NOMO-1 treated with DMSO at 0.1 percent for 48 hours (cell line): ENCODE measurements around the gene CCDC117.

Source experiments
- DNase-seq: peaks from one replicate; lab custom pipeline; 2025; ENCODE audit not compliant: unreplicated experiment; lab: John Stamatoyannopoulos, UW

CCDC117 gene

DNA sequence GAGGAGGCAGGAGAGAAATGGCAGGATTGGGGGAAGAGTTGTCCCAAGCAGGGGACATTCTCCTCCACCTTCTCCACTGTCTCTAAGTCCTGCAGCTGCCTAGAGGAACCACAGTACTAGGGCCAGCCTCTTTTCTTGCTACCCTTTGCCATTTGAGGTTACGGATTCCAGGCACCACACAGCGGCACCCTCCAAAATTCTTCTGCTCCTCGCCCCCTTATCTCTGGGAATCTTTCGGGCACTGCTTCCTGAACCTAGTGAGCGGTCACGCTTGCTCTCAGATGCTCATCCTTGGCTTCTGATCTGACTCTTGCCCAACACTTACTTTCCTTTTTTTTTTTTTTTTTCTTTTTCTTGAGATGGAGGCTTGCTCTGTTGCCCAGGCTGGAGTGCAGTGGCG lies 54.4 kb downstream of the CCDC117 start:
- no peak for DNase-seq

DNA sequence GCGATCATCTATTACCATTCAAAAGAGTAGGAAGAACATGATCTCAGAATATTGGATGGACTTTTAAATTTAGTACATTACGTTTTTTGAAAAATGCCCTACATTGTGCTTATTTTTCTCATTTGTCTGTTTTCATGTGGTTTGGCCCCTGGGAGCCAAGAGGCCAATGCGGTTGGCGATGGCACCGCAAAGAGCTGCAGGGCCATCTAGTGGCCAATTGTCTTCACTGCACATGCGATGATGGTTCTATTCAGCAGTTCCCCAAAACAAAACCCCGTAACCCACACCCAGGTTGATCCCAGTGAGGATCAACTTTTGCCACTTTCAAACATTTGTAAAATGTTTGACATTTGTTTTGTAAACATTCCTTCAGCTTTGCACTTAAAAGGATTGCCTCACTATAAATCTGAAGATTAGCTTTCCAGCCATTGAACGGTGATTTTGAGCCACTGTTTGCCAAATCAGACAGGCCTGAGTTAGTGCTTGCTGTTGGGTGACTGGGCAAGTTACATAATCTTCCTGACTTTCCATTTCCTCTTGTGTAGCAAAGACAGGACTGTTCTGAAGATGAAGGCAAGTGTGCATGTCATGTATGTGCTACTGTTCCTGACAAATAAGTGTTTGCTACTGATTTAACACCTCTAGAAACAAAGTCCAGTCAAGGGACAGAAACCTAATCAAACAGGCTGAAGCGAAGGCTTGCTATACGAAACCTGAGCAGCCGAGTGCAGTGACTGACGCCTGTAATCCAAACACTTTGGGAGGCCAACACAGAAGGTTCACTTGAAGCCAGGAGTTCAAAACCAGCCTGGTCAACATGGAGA lies 57.1 kb downstream of the CCDC117 start:
- peak; percentile 75 for DNase-seq

- DNase-seq = no peak
These were observed 57.9 kb downstream of the CCDC117 start for GRCh38 chr22:28830441-28830840.

DNA sequence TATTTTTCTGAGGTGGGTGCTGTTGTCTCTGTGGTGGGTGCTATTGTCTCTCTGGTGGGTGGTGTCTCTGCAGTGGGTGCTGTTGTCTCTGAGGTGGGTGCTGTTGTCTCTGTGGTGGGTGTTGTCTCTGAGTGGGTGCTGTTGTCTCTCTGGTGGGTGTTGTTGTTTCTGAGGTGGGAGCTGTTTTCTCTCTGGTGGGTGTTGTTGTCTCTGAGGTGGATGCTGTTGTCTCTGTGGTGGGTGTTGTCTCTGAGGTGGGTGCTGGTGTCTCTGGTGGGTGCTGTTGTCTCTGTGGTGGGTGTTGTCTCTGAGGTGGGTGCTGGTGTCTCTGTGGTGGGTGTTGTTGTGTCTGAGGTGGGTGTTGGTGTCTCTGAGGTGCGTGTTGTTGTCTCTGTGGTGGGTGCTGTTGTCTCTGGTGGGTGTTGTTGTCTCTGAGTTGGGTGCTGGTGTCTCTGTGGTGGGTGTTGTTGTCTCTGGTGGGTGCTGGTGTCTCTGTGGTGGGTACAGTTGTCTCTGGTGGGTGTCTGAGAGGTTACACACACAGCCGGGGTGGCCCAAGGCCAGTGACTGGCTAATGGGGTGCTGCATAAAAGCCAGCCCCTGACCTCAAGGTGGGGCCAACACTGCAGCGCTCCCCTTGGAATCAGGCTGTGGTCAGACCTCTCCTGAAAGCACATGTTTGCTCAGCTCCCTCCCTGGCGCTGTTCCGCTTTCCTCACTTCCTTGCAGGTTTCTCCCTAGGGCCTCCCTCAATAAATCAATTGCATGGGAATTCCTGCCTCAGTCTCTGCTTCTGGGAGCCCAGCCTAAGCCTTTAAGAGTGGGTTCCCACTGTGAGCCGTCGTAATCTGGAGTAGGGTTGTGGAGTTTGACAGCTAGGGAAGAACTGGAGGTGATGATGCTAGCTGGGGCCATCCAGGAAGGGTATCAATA lies 58.9 kb downstream of the CCDC117 start:
- no peak for DNase-seq

DNA sequence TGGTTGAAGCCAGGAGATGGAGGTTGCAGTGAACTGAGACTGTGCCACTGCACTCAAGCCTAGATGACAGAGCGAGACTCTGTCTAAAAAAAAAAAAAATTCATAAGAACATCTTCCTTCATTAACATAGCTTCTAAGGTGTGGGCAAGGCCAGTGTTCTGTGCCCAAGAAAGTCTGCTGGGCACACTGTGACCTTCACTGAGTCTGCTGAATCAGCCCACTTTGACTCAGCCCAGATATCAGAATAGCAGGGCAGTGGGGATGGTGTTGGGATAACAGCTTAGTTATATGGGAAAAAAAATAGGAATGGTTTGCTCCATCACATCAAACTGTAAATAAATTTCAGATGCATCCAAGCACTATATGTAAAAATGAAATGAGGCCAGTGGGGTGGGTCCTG lies 60.2 kb downstream of the CCDC117 start:
- DNase-seq = no peak

DNA sequence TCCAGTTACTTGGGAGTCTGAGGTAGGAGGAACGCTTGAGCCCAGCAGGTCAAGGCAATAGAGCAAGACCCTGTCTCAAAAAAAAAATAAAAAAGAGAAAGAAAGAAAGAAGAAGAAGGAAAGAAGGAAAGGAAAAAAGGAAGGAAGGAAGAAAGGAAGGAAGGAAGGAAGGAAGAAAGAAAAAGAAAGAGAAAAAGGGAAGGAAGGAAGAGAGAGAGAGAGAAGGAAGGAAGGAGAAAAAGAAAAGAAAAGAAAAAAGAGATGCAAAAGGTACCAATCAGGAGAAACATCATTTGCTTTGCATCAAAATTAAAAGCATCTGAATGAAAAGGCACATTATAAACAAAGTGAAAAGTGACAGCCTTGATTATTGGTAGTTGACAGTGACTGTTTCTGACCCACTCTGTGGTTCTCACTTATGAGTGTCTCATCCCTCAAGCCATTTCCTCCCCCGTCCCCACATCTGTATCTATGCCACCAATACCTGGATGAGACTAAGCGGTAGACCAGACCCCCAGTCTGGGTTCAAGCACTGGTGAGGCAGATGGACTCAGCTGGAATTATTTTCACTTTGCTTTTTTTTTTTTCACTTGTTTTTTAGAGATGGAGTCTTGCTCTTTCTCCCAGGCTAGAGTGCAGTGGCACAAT lies 60.9 kb downstream of the CCDC117 start:
- no peak for DNase-seq

GRCh38 chr22:28835630-28836189 lies 63.2 kb downstream of the CCDC117 start:
- DNase-seq = no peak

- no peak for DNase-seq
These were observed 65.1 kb downstream of the CCDC117 start for GRCh38 chr22:28837640-28838039.
